Ascending aorta (tissue), 2 donors: ENCODE measurements around the gene CD58. TPM values are rescaled to one million over a fixed set of nuclear protein-coding genes. Genes with fewer than 3 reads are reported as not detected.
"Not testable (repeated sequence)": the region's sequence is repeated elsewhere in the genome, so short reads cannot be mapped to it uniquely, and the experiment has no call there.

Experiments
- DNase-seq, 2 donors: peaks; one replicate each; pipeline ENCODE4 v3.0.0-alpha.2; 2019; ENCODE audit warnings: low spot score in 2 of 2
- H3K27ac ChIP-seq, 2 donors: fragments of 200-600 bp; sonication (generic); one replicate each; pipeline ENCODE4 v1.5.1; 2016 to 2017; ENCODE audit warnings: mild to moderate bottlenecking in 1 of 2
- H3K27me3 ChIP-seq: fragments of 200-600 bp; sonication (generic); one replicate; pipeline ENCODE4 v1.5.1; 2017
- H3K36me3 ChIP-seq, 2 donors: fragments of 200-600 bp; sonication (generic); one replicate each; pipeline ENCODE4 v1.5.1; 2016
- H3K4me1 ChIP-seq, 2 donors: fragments of 200-600 bp; sonication (generic); one replicate each; pipeline ENCODE4 v1.5.1; 2016 to 2017; ENCODE audit warnings: mild to moderate bottlenecking in 1 of 2
- H3K4me3 ChIP-seq, 2 donors: fragments of 200-600 bp; sonication (generic); one replicate each; pipeline ENCODE4 v1.5.1; 2016 to 2017; ENCODE audit warnings: mild to moderate bottlenecking in 1 of 2
- H3K9me3 ChIP-seq, 2 donors: fragments of 200-600 bp; sonication (generic); one replicate each; pipeline ENCODE4 v1.5.1; 2016
- CTCF ChIP-seq, 3 experiments: fragments of 200-600 bp in 2 of 3; fragments of 450-650 bp in 1 of 3; sonication (generic) in 2 of 3; IDR thresholded peaks; one replicate each; pipeline ENCODE4 v1.5.1; 2016 to 2019; ENCODE audit warnings: antibody characterized with exemption in 3 of 3, mild to moderate bottlenecking in 1 of 3, moderate library complexity in 1 of 3
- intact Hi-C: fragments of 100-400 bp; cut with DNase I; formaldehyde crosslinking; loops from one replicate; pipeline ENCODE4 v1.15.1; 2023
- total RNA-seq: library from RNA; depleted of rRNA; stranded (reverse); fragments of >200 nt; gene quantifications from one replicate; pipeline ENCODE4 v1.1.0, GENCODE V29; 2016

Gene CD58
- total RNA-seq, 1 donor from 2014 or later, result 50.7 TPM

DNA sequence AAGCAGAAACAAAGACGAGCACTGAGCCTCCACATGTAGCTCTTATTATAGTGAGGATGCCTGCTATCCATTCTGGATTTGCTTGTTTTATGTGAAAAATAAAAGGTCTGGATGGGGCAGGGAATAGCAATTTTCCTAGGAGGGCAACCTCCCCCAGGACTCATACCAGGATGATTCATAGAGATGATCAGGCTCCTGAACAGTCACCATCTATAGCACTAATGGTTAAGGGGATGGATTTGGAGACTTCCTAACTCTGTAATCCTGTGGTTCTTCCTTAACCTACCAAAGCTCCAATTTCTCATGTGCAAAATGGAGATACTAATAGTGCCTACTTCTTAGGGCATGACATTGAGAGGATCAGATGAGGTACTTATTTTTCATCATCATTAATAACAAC, 34.5 kb upstream of the CD58 start:
- Histone ChIP-seq H3K36me3 (no peaks in the 10 kb centered on the region), H3K9me3 (no peaks in the 10 kb centered on the region), H3K4me3 (no peak overlapping the region), H3K4me1 (no peaks in the 10 kb centered on the region), H3K27ac (no peak overlapping the region), H3K27me3 (no peaks in the 10 kb centered on the region)
- intact Hi-C loops, result no loop called here
- no peak for DNase-seq
- TF ChIP-seq CTCF (IDR thresholded peaks at IDR 0.05), result no peak

DNA sequence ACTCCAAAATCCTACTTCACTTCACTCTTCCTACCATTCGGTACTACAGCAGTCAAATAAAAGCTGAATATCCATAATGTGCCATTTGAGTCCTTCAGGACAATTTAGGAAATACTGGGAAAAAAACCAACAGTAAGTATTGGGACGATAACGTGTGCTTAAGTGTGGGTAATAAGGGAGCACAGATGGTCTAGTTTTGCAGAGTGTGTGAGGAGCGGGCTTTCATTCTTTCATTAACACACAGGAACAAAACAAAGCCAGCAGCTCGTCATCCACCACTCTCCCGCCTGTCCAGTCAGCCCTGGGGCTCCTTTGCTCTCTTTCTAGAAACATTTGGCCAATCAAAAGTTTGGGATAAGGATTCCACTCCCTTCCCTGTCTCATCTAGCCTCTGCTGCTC, 33.6 kb upstream of the CD58 start:
- DNase-seq, intact Hi-C loops, H3K27ac ChIP-seq, H3K9me3 ChIP-seq, H3K4me3 ChIP-seq, H3K4me1 ChIP-seq, H3K27me3 ChIP-seq, H3K36me3 ChIP-seq: not testable (repeated sequence)

DNA sequence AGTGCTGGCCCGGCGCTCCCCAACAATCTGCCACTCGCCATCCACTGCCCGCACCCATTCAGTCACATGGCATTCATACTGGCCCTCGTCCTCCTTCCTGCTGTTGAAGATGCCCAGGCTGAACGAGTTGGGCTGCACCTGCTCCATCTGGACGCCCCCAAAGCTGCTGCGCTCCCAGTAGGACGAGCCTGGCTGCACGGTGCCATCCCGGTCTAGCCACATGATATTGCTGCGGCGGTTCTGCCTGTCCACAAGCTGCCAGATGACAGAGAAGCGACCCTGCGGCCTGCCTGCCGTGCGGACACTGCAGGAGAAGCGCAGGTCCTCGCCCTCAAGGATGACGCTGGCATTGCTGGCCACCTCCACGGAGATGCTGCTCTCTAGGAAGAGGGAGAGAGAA, 32.8 kb upstream of the CD58 start:
- intact Hi-C loops, H3K36me3 ChIP-seq, H3K27ac ChIP-seq, H3K27me3 ChIP-seq, H3K4me3 ChIP-seq, DNase-seq, H3K4me1 ChIP-seq, H3K9me3 ChIP-seq: not testable (repeated sequence)

DNA sequence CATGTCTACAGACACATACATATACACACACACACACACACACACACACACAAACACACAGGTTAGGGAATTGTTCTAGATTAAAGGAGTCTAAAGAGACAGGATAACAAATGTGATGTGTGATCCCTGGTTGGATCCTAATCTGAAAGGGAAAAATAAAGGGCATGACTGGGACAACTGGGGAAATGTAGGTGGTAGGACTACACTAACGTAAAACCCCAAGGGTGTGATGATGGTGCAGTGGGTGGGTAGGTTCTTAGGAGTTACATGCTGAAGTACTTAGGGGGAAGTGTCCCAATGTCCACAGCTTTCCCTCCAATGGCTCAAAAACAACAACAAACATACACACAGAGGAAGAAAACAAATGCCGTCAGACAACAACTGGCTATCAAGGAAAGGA, 28.5 kb upstream of the CD58 start:
- H3K36me3 ChIP-seq, intact Hi-C loops, H3K4me1 ChIP-seq, H3K9me3 ChIP-seq, H3K27me3 ChIP-seq, H3K27ac ChIP-seq, H3K4me3 ChIP-seq, DNase-seq: not testable (repeated sequence)

DNA sequence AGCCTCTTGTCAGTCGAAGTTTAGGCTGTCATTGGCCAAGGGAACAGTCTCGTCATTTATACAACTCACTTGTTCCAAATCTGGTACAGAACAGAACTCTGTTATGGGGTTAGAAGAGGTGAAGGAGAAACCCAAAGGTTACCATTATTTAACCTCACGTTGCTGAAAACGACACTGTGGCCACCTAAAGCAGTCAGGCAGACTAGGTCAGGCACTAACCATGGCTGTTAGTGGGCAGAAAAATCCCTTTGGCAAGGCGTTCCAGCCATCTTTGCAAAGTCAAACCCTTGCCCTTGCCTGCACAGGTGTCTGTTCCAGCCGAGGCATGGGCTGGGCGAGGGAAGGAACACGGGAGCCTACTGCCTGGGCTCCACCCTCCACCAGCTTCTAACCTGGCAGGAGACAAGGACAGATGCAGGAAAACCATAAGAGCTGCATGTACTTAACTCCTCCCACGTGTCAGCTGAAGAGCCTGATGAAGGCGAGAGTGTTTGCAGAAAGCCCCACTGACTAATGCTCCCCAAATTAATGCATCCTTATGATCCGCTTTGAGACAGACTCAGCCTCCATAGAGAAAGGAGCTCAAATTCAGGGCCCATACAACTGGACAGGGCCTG, 27.7 kb upstream of the CD58 start:
- DNase-seq, H3K4me1 ChIP-seq, intact Hi-C loops: not testable (repeated sequence)

DNA sequence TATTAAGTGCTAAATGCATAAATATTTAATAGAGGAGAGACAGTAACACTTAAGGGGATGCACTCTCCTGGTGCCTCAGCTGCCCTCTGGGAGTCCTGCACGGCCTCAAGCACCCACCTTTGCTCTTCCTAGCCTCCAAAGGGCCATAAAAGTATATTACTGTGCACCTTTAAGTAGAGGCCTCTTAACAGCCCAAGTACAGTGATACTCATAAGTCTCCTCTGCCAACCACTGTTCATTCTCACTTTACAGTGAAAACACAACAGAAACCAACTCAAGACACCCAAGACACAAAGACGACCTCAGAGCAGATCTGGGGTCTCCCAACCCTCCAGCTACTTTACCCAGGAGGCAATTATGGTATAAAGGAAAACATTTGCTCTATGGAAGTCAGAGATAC, 26.6 kb upstream of the CD58 start:
- H3K27ac ChIP-seq, H3K9me3 ChIP-seq, H3K4me3 ChIP-seq, H3K36me3 ChIP-seq, intact Hi-C loops, H3K4me1 ChIP-seq, DNase-seq, H3K27me3 ChIP-seq: not testable (repeated sequence)

More for the DNA sequence above, 27.7 kb upstream of the CD58 start:
- H3K9me3 ChIP-seq, H3K27me3 ChIP-seq, H3K27ac ChIP-seq, H3K36me3 ChIP-seq, H3K4me3 ChIP-seq: not testable (repeated sequence)

- H3K4me3 ChIP-seq, H3K4me1 ChIP-seq, H3K9me3 ChIP-seq, H3K27ac ChIP-seq, DNase-seq, H3K27me3 ChIP-seq, H3K36me3 ChIP-seq: not testable (repeated sequence)
- intact Hi-C loops, result loop anchor here (1.0 kb wide), 1 partner anchor 23 kb away; no protein-coding TSS in a partner anchor
These were observed 26.0 kb upstream of the CD58 start for GRCh38 chr1:116596742-116597307.

- TF ChIP-seq CTCF (IDR thresholded peaks at IDR 0.05), result peak; percentile 32 to 54 (median 53)
- peak overlapping the region in 1 of 2 donors; percentile 26 for H3K4me3 ChIP-seq
- not testable (repeated sequence) for H3K9me3 ChIP-seq, H3K36me3 ChIP-seq, H3K27ac ChIP-seq, H3K27me3 ChIP-seq, H3K4me1 ChIP-seq
- intact Hi-C loops, result loop anchor here (1.0 kb wide), 1 partner anchor 22 kb away; no protein-coding TSS in a partner anchor
- DNase-seq, result peak in 1 of 2 donors; percentile 72
These were observed 25.3 kb upstream of the CD58 start for GRCh38 chr1:116595946-116596741.
